Panc1 (cell line): ENCODE measurements around the gene PAX9.

Source experiments
- CTCF ChIP-seq: fragments of 450-650 bp; IDR thresholded peaks from 2 replicates; pipeline ENCODE4 v1.5.1; 2017; ENCODE audit warnings: mild to moderate bottlenecking
- POLR2AphosphoS5 ChIP-seq: IDR thresholded peaks from 2 replicates; pipeline ENCODE4 v1.6.1; 2012; ENCODE audit warnings: mild to moderate bottlenecking, low read depth, low read length, moderate library complexity
- TCF7L2 ChIP-seq: IDR thresholded peaks from 2 replicates; pipeline ENCODE4 v1.6.1; 2011; ENCODE audit warnings: mild to moderate bottlenecking, low read depth, low read length, inconsistent platforms

- TF ChIP-seq POLR2AphosphoS5: no peak
- TF ChIP-seq CTCF: no peak
- TF ChIP-seq TCF7L2: no peak
Measured at GRCh38 chr14:36672095-36672494, 10.4 kb downstream of the PAX9 start.
